Measurements from ENCODE around the gene USP47. TPM values are rescaled to one million over a fixed set of nuclear protein-coding genes. Genes with fewer than 3 reads are reported as not detected.

USP47 gene
- total RNA-seq, 1 donor from 2014 or later, result 81.5 TPM

GRCh38 chr11:11810764-11811726 is 30.7 kb upstream of the USP47 start:
- no peak overlapping the region for H3K27ac Mint-ChIP-seq
- TF ChIP-seq, protein P1, sequence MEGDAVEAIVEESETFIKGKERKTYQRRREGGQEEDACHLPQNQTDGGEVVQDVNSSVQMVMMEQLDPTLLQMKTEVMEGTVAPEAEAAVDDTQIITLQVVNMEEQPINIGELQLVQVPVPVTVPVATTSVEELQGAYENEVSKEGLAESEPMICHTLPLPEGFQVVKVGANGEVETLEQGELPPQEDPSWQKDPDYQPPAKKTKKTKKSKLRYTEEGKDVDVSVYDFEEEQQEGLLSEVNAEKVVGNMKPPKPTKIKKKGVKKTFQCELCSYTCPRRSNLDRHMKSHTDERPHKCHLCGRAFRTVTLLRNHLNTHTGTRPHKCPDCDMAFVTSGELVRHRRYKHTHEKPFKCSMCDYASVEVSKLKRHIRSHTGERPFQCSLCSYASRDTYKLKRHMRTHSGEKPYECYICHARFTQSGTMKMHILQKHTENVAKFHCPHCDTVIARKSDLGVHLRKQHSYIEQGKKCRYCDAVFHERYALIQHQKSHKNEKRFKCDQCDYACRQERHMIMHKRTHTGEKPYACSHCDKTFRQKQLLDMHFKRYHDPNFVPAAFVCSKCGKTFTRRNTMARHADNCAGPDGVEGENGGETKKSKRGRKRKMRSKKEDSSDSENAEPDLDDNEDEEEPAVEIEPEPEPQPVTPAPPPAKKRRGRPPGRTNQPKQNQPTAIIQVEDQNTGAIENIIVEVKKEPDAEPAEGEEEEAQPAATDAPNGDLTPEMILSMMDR (IDR thresholded peaks at IDR 0.05; ENCODE audit: unreplicated experiment), result no peak
- H3K9me3 Mint-ChIP-seq (ENCODE audit: low read depth), result no peaks in the 10 kb centered on the region
- no peak overlapping the region for H3K4me3 Mint-ChIP-seq (ENCODE audit: low read depth)
- no peaks in the 10 kb centered on the region for H3K4me1 Mint-ChIP-seq (ENCODE audit: low read depth)
- no peak for DNase-seq (ENCODE audit: low spot score, unreplicated experiment)
- H3K27me3 Mint-ChIP-seq, result peaks cover 2% of the 10 kb centered on the region
- no peaks in the 10 kb centered on the region for H3K36me3 Mint-ChIP-seq (ENCODE audit: insufficient read depth)

- H3K27ac Mint-ChIP-seq, result no peak overlapping the region
- TF ChIP-seq, protein P1 (IDR thresholded peaks at IDR 0.05; ENCODE audit: unreplicated experiment), result no peak
- H3K36me3 Mint-ChIP-seq (ENCODE audit: insufficient read depth), result no peaks in the 10 kb centered on the region
- no peak for DNase-seq (ENCODE audit: low spot score, unreplicated experiment)
- no peak overlapping the region for H3K4me3 Mint-ChIP-seq (ENCODE audit: low read depth)
- H3K9me3 Mint-ChIP-seq (ENCODE audit: low read depth), result peaks cover 3% of the 10 kb centered on the region
- H3K27me3 Mint-ChIP-seq, result peaks cover 2% of the 10 kb centered on the region
- H3K4me1 Mint-ChIP-seq (ENCODE audit: low read depth), result no peaks in the 10 kb centered on the region
These were observed 28.3 kb upstream of the USP47 start for GRCh38 chr11:11813288-11813962.

- H3K9me3 Mint-ChIP-seq (ENCODE audit: low read depth), result peaks cover 3% of the 10 kb centered on the region
- H3K36me3 Mint-ChIP-seq (ENCODE audit: insufficient read depth), result no peaks in the 10 kb centered on the region
- H3K27ac Mint-ChIP-seq, result no peak overlapping the region
- no peaks in the 10 kb centered on the region for H3K27me3 Mint-ChIP-seq
- no peaks in the 10 kb centered on the region for H3K4me1 Mint-ChIP-seq (ENCODE audit: low read depth)
- DNase-seq (ENCODE audit: low spot score, unreplicated experiment), result no peak
- H3K4me3 Mint-ChIP-seq (ENCODE audit: low read depth), result no peak overlapping the region
- TF ChIP-seq, protein P1 (IDR thresholded peaks at IDR 0.05; ENCODE audit: unreplicated experiment), result no peak
These were observed 26.9 kb upstream of the USP47 start for GRCh38 chr11:11814614-11815452.

GRCh38 chr11:11816511-11817314 is 25.1 kb upstream of the USP47 start:
- Mint-ChIP-seq H3K9me3 (ENCODE audit: low read depth) (peaks cover 3% of the 10 kb centered on the region), H3K27ac (no peak overlapping the region), H3K4me1 (ENCODE audit: low read depth) (no peaks in the 10 kb centered on the region), H3K36me3 (ENCODE audit: insufficient read depth) (no peaks in the 10 kb centered on the region), H3K27me3 (peaks cover 4% of the 10 kb centered on the region), H3K4me3 (ENCODE audit: low read depth) (no peak overlapping the region)
- TF ChIP-seq, protein P1 (IDR thresholded peaks at IDR 0.05; ENCODE audit: unreplicated experiment), result no peak
- no peak for DNase-seq (ENCODE audit: low spot score, unreplicated experiment)
